Small intestine (tissue), 4 donors: ENCODE data around the gene NDUFV1. TPM values are rescaled to one million over a fixed set of nuclear protein-coding genes. Genes with fewer than 3 reads are reported as not detected.

ENCODE experiments used
- polyA plus RNA-seq, 4 donors: library from polyadenylated mRNA; stranded (reverse) in 3 of 4; unstranded in 1 of 4; fragments of 200-250 nt in 3 of 4; fragments of 120-200 nt in 1 of 4; gene quantifications; one replicate each; pipeline versions ENCODE4 v1.2.1 to v1.2.3, GENCODE V29; 2013
- donor health status: healthy with polysubstance abuse.
- donor health status: Bipolar disorder and iron deficiency.
- donor health status: healthy.

The NDUFV1 gene
- polyA plus RNA-seq, 4 donors, result 170 to 361 (median 249) TPM

Other genes starting within 250 kb of the NDUFV1 start
- gene CLCF1, start 233.3 kb upstream of the NDUFV1 start, polyA plus RNA-seq, result 1 to 10 TPM in 3 of 4 donors, not detected in 1; 1.4 to 6.3 (median 3.0) TPM
- 10 to 100 TPM; 19.5 to 88.3 (median 40.7) TPM for gene RAD9A, start 214.9 kb upstream of the NDUFV1 start, polyA plus RNA-seq
- 100 to 1,000 TPM; 123 to 211 (median 187) TPM for gene PPP1CA, start 205.1 kb upstream of the NDUFV1 start, polyA plus RNA-seq
- gene TBC1D10C, start 202.9 kb upstream of the NDUFV1 start, polyA plus RNA-seq, result 10 to 100 TPM in 1 of 4 donors, 1 to 10 TPM in 3; 2.5 to 18.1 (median 4.1) TPM
- gene CARNS1, start 191.3 kb upstream of the NDUFV1 start, polyA plus RNA-seq, result under 1 TPM in 2 of 4 donors, not detected in 2; 0.40 to 0.84 TPM
- 10 to 100 TPM; 39.0 to 88.1 (median 74.3) TPM for gene RPS6KB2, start 178.4 kb upstream of the NDUFV1 start, polyA plus RNA-seq
- 10 to 100 TPM in 3 of 4 donors, 1 to 10 TPM in 1; 7.5 to 34.6 (median 15.9) TPM for gene PTPRCAP, start 169.3 kb upstream of the NDUFV1 start, polyA plus RNA-seq
- 100 to 1,000 TPM; 106 to 208 (median 133) TPM for gene CORO1B, start 163.5 kb upstream of the NDUFV1 start, polyA plus RNA-seq
- under 1 TPM in 1 of 4 donors, not detected in 3; 0.04 TPM for gene GPR152, start 154.2 kb upstream of the NDUFV1 start, polyA plus RNA-seq
- gene CABP4, start 151.6 kb upstream of the NDUFV1 start, polyA plus RNA-seq, result 1 to 10 TPM in 1 of 4 donors, under 1 TPM in 2, not detected in 1; 0.27 to 1.1 (median 0.41) TPM
- 100 to 1,000 TPM in 1 of 4 donors, 10 to 100 TPM in 3; 70.3 to 119 (median 71.2) TPM for gene TMEM134, start 137.7 kb upstream of the NDUFV1 start, polyA plus RNA-seq
- gene AIP, start 123.9 kb upstream of the NDUFV1 start, polyA plus RNA-seq, result 100 to 1,000 TPM in 1 of 4 donors, 10 to 100 TPM in 3; 45.7 to 102 (median 79.6) TPM
- 10 to 100 TPM; 31.2 to 42.1 (median 35.9) TPM for gene PITPNM1, start 101.6 kb upstream of the NDUFV1 start, polyA plus RNA-seq
- gene CDK2AP2, start 98.8 kb upstream of the NDUFV1 start, polyA plus RNA-seq, result 100 to 1,000 TPM in 2 of 4 donors, 10 to 100 TPM in 2; 80.0 to 108 (median 97.5) TPM
- gene CABP2, start 83.5 kb upstream of the NDUFV1 start, polyA plus RNA-seq, result not detected
- 1,000 to 10,000 TPM in 2 of 4 donors, 100 to 1,000 TPM in 2; 714 to 1,471 (median 1,003) TPM for gene GSTP1, start 23.1 kb upstream of the NDUFV1 start, polyA plus RNA-seq
- 10 to 100 TPM; 11.7 to 67.1 (median 45.7) TPM for gene NUDT8, start 23.0 kb downstream of the NDUFV1 start, polyA plus RNA-seq
- 10 to 100 TPM in 3 of 4 donors, 1 to 10 TPM in 1; 4.3 to 69.4 (median 27.9) TPM for gene TBX10, start 32.8 kb downstream of the NDUFV1 start, polyA plus RNA-seq
- 100 to 1,000 TPM in 2 of 4 donors, 10 to 100 TPM in 2; 36.6 to 271 (median 125) TPM for gene ACY3, start 43.8 kb downstream of the NDUFV1 start, polyA plus RNA-seq
- gene ALDH3B2, start 67.7 kb downstream of the NDUFV1 start, polyA plus RNA-seq, result under 1 TPM in 2 of 4 donors, not detected in 2; 0.03 to 0.12 TPM